WTC11 (cell line): ENCODE results near the gene RPS6KA2.

Experiments
- CREM ChIP-seq: sonication (generic); formaldehyde crosslinking; IDR thresholded peaks from 2 replicates; pipeline ENCODE4 v1.8.1; 2022; ENCODE audit warnings: mild to moderate bottlenecking, missing genetic modification reagents, moderate library complexity
- NFATC4 ChIP-seq: fragments of 250-450 bp; sonication (Bioruptor Pico); IDR thresholded peaks from 2 replicates; pipeline ENCODE4 v1.9.0; 2021; ENCODE audit warnings: mild to moderate bottlenecking
- NR2C2 ChIP-seq: sonication (generic); formaldehyde crosslinking; IDR thresholded peaks from 2 replicates; pipeline ENCODE4 v1.8.0; 2022; ENCODE audit warnings: mild to moderate bottlenecking, missing genetic modification reagents
- RORB ChIP-seq: fragments of 250-450 bp; sonication (Bioruptor Pico); IDR thresholded peaks from 2 replicates; pipeline ENCODE4 v1.9.0; 2021; ENCODE audit warnings: mild to moderate bottlenecking
- ZNF317 ChIP-seq: sonication (generic); formaldehyde crosslinking; IDR thresholded peaks from 2 replicates; pipeline ENCODE4 v1.8.1; 2023; ENCODE audit warnings: low read depth, mild to moderate bottlenecking, moderate library complexity, missing genetic modification reagents, borderline replicate concordance
- TF ChIP-seq, protein P1 (sequence below): sonication (generic); formaldehyde crosslinking; IDR thresholded peaks from 2 replicates; pipeline ENCODE4 v1.8.1; 2023; ENCODE audit warnings: mild to moderate bottlenecking, missing genetic modification reagents, borderline replicate concordance
- TF ChIP-seq, protein P2 (sequence below): sonication (generic); formaldehyde crosslinking; IDR thresholded peaks from 2 replicates; pipeline ENCODE4 v1.8.1; 2022; ENCODE audit warnings: low read depth, missing genetic modification reagents, borderline replicate concordance
- TF ChIP-seq, protein P3 (sequence below): fragments of 200-600 bp; IDR thresholded peaks from 2 replicates; pipeline ENCODE4 v1.8.0; 2022; ENCODE audit warnings: antibody characterized with exemption
- TF ChIP-seq, protein P4 (sequence below): sonication (generic); formaldehyde crosslinking; IDR thresholded peaks from 2 replicates; pipeline ENCODE4 v1.8.0; 2023; ENCODE audit warnings: missing genetic modification reagents
- TF ChIP-seq, protein P5 (sequence below): sonication (generic); formaldehyde crosslinking; IDR thresholded peaks from 2 replicates; pipeline ENCODE4 v1.8.1; 2023; ENCODE audit warnings: mild to moderate bottlenecking, moderate library complexity, missing genetic modification reagents
- TF ChIP-seq, protein P6 (sequence below): sonication (generic); formaldehyde crosslinking; IDR thresholded peaks from 2 replicates; pipeline ENCODE4 v1.8.1; 2023; ENCODE audit warnings: mild to moderate bottlenecking, missing genetic modification reagents, moderate library complexity
- TF ChIP-seq, protein P7 (sequence below): sonication (generic); formaldehyde crosslinking; IDR thresholded peaks from 2 replicates; pipeline ENCODE4 v1.8.0; 2022; ENCODE audit warnings: mild to moderate bottlenecking, missing genetic modification reagents

- TF ChIP-seq, protein P1, sequence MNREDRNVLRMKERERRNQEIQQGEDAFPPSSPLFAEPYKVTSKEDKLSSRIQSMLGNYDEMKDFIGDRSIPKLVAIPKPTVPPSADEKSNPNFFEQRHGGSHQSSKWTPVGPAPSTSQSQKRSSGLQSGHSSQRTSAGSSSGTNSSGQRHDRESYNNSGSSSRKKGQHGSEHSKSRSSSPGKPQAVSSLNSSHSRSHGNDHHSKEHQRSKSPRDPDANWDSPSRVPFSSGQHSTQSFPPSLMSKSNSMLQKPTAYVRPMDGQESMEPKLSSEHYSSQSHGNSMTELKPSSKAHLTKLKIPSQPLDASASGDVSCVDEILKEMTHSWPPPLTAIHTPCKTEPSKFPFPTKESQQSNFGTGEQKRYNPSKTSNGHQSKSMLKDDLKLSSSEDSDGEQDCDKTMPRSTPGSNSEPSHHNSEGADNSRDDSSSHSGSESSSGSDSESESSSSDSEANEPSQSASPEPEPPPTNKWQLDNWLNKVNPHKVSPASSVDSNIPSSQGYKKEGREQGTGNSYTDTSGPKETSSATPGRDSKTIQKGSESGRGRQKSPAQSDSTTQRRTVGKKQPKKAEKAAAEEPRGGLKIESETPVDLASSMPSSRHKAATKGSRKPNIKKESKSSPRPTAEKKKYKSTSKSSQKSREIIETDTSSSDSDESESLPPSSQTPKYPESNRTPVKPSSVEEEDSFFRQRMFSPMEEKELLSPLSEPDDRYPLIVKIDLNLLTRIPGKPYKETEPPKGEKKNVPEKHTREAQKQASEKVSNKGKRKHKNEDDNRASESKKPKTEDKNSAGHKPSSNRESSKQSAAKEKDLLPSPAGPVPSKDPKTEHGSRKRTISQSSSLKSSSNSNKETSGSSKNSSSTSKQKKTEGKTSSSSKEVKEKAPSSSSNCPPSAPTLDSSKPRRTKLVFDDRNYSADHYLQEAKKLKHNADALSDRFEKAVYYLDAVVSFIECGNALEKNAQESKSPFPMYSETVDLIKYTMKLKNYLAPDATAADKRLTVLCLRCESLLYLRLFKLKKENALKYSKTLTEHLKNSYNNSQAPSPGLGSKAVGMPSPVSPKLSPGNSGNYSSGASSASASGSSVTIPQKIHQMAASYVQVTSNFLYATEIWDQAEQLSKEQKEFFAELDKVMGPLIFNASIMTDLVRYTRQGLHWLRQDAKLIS: no peak
- TF ChIP-seq, protein P2, sequence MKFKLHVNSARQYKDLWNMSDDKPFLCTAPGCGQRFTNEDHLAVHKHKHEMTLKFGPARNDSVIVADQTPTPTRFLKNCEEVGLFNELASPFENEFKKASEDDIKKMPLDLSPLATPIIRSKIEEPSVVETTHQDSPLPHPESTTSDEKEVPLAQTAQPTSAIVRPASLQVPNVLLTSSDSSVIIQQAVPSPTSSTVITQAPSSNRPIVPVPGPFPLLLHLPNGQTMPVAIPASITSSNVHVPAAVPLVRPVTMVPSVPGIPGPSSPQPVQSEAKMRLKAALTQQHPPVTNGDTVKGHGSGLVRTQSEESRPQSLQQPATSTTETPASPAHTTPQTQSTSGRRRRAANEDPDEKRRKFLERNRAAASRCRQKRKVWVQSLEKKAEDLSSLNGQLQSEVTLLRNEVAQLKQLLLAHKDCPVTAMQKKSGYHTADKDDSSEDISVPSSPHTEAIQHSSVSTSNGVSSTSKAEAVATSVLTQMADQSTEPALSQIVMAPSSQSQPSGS (CRISPR knock-in tag): no peak
- TF ChIP-seq, protein P3, sequence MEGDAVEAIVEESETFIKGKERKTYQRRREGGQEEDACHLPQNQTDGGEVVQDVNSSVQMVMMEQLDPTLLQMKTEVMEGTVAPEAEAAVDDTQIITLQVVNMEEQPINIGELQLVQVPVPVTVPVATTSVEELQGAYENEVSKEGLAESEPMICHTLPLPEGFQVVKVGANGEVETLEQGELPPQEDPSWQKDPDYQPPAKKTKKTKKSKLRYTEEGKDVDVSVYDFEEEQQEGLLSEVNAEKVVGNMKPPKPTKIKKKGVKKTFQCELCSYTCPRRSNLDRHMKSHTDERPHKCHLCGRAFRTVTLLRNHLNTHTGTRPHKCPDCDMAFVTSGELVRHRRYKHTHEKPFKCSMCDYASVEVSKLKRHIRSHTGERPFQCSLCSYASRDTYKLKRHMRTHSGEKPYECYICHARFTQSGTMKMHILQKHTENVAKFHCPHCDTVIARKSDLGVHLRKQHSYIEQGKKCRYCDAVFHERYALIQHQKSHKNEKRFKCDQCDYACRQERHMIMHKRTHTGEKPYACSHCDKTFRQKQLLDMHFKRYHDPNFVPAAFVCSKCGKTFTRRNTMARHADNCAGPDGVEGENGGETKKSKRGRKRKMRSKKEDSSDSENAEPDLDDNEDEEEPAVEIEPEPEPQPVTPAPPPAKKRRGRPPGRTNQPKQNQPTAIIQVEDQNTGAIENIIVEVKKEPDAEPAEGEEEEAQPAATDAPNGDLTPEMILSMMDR: no peak
- TF ChIP-seq, protein P4, sequence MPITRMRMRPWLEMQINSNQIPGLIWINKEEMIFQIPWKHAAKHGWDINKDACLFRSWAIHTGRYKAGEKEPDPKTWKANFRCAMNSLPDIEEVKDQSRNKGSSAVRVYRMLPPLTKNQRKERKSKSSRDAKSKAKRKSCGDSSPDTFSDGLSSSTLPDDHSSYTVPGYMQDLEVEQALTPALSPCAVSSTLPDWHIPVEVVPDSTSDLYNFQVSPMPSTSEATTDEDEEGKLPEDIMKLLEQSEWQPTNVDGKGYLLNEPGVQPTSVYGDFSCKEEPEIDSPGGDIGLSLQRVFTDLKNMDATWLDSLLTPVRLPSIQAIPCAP (CRISPR knock-in tag): no peak
- TF ChIP-seq, protein P5, sequence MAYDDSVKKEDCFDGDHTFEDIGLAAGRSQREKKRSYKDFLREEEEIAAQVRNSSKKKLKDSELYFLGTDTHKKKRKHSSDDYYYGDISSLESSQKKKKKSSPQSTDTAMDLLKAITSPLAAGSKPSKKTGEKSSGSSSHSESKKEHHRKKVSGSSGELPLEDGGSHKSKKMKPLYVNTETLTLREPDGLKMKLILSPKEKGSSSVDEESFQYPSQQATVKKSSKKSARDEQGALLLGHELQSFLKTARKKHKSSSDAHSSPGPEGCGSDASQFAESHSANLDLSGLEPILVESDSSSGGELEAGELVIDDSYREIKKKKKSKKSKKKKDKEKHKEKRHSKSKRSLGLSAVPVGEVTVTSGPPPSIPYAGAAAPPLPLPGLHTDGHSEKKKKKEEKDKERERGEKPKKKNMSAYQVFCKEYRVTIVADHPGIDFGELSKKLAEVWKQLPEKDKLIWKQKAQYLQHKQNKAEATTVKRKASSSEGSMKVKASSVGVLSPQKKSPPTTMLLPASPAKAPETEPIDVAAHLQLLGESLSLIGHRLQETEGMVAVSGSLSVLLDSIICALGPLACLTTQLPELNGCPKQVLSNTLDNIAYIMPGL (CRISPR knock-in tag): no peak
- TF ChIP-seq ZNF317 (CRISPR knock-in tag) (no peak), CREM (no peak), NR2C2 (CRISPR knock-in tag) (no peak), NFATC4 (CRISPR knock-in tag) (no peak), RORB (CRISPR knock-in tag) (no peak)
- TF ChIP-seq, protein P6, sequence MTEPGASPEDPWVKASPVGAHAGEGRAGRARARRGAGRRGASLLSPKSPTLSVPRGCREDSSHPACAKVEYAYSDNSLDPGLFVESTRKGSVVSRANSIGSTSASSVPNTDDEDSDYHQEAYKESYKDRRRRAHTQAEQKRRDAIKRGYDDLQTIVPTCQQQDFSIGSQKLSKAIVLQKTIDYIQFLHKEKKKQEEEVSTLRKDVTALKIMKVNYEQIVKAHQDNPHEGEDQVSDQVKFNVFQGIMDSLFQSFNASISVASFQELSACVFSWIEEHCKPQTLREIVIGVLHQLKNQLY (CRISPR knock-in tag): no peak
- TF ChIP-seq, protein P7, sequence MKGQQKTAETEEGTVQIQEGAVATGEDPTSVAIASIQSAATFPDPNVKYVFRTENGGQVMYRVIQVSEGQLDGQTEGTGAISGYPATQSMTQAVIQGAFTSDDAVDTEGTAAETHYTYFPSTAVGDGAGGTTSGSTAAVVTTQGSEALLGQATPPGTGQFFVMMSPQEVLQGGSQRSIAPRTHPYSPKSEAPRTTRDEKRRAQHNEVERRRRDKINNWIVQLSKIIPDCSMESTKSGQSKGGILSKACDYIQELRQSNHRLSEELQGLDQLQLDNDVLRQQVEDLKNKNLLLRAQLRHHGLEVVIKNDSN (CRISPR knock-in tag): no peak
These were observed 228.7 kb downstream of the RPS6KA2 start for GRCh38 chr6:166398348-166398747.
